ENCODE data around the gene AFF2.
A peak's percentile ranks its signal among the peaks of the same experiment; 100 is the strongest.

AFF2 gene

GRCh38 chrX:148537556-148538182, 37.3 kb downstream of the AFF2 start:
- no peak for DNase-seq

DNA sequence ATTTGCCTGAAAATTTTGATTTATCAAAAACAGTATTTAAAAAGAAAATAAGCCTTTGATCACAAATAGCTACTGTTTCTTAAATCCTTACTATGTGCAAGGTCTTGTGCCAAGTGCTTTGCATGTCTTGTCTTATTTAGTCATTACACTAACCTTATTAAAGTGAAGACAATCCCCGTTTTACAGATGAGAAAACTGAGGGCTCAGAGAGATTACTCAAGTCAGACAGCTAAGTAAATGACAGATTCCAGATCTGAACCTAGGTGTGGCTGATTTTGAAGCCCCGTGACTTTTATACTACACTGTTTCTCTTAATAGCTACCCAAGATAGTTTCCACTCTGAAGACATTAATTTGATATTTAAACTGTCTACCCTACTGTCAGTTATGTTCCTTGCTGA, 38.2 kb downstream of the AFF2 start:
- DNase-seq: no peak

DNA sequence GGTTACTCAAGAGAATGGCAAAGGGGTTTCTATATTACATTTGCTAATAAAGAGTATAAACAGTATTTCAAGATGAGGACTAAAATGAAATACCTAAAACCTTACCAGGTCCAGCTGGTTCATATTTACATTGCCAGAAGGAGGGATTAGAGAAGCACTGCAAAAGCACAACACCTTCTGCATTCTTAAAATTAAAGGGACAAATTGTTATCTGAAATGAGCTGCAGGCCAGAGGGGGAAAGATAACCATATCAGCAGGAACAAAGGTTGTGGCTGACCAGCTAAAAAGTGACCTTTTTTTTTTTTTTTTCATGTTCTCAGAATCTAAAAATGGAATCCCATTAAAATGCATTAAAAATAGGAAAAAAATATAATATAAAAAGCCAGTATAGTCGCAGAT, 39.7 kb downstream of the AFF2 start:
- DNase-seq: no peak

DNA sequence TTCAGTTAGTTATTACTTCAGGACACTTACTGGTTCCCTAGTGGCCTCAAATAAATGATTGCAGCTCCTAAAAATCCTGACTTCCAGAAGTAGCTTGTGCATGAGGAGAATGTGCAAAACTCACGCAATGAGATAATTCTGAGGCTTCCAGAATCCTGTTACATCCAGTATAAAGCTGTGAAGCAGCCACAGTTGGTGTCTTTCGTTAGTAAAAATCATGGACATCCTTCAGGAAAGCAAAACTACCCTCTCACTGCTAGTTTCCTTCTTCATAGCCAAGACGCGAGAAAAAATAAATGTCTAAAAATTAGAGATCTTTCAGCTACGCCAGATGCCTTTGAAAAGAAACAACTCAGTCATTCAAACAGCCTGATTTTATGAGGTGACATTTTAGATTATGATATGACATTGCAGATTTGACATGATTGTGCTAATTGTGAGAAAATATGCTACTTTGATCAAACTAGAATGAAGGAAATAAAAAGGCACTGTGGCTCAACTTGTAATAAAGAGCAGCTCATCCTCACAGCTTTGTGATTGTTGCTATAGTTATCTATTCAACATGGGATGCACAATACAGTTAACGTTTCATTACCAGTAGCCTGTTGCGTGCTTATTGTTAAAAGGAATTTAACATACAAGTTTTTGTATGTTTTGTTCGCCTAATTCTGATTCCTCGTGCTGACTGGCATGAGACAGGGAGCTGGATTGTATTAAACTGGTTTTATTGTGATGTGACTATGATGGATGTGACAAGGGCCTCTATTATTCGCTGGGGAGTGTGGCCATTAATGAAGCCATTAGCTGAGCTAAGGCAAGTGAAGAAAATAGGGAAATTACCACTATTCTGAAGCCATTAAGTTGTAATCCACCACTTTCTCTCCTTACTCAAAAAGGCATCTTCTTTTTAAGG, 40.5 kb downstream of the AFF2 start:
- DNase-seq: no peak

GRCh38 chrX:148541584-148541940, 41.1 kb downstream of the AFF2 start:
- DNase-seq: no peak

DNA sequence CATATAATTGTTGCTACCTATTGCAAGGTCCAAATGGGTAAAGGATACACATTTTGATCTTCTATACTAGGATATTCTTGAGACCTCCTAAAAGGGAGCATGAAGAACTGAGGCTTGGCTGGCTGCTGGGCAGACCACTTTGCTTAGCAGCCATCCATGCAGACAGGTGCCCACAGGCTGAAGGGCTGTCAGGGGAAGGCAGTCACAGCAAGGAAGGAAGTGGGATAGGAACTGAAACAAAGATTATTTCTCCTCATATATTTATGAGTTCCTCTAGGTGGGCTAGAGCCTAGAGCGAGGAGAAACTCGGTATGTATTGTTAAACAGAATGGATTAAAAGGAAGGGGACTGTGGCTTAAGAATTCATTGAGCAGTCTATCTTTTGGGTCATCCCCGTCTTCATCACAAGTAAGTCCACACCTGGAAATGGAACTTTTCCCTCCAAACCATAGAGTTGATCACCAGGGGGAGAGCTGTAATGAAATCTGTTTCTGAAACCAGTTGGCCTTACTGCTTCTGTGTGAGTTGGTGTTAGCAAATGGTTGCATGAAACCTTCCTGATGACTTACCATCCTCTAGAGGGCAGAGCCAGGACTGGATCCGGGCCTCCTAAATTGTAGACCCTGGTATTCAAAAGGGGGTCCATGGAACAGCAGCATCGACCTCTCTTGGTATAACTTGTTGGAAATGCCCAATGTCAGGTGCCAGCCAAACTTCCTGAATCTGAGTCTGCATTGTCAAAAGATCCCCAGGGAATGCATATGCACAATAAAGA, 42.3 kb downstream of the AFF2 start:
- DNase-seq: peak in 1 of 2 donors; percentile 3

- DNase-seq: no peak
Measured at GRCh38 chrX:148552775-148553174, 52.4 kb downstream of the AFF2 start.

DNA sequence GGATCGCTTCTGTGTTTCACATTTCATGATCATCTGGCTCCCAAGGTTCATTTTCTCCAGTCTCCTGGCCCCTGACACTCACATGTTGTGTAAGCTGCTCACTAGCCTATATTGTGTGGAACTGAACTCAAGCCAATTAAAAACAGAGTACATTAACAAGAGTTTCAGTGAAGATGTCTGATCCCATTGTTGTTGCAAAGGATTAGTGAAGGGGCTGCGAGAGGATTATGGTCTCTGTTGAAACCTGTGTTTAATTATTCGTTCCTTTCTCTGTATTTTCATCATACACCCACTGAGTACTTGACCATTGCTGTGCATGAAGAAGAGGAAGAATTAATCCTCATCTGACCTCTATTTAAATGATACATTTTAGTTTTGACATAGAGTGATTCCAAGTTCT, 54.7 kb downstream of the AFF2 start:
- no peak for DNase-seq

DNA sequence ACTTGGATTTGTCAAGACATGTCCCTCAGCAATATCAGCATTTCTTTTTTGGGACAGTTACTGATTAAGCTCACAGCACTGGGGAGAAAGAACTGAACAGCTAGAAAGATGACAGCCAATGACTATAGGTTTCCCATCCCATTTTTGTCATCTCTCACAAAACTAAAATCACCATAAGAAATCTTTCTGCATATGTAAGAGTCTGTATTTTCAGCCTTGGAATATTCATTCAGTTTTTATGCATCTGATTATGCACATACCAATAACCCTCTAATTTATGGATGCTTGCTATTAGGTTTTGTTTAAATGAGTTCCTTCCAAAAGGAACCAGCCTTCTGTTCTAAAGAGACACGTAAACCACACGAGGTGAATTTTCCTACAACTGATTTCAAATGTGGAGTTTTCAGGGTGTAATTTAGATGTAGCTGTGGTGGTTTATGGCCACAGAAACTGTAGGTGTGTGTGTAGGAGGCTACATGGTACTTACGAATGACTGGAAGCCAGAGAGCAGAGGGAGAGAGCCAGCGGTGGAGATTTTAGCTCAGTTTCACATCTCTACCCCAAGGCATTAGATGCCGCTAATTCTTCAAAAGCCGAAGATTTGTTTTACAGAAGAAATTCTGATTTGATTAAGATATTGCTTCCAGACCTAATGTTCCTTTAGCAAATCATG, 55.3 kb downstream of the AFF2 start:
- DNase-seq: no peak

DNA sequence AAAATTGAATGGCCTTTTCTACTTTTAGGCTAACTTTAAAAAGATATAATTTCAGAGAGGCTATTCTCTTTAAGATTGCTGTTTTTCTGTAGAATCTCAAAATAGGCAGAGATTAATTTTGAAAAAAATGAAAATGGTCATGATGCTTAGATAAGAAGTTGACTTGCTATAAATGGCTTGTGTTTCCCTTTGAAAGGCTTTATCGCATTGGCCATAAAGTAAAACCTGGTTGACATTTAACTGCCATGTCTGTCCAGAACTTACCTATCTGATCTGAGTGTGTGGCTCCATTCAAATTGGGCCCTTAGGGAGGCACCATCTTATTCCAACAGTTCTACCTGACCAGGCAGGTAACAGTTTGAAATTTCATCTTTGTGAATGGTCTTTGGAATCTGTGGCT, 56.1 kb downstream of the AFF2 start:
- DNase-seq: no peak

GRCh38 chrX:148562846-148563245, 62.4 kb downstream of the AFF2 start:
- no peak for DNase-seq

- no peak for DNase-seq
Measured at GRCh38 chrX:148567229-148567628, 66.8 kb downstream of the AFF2 start.

DNA sequence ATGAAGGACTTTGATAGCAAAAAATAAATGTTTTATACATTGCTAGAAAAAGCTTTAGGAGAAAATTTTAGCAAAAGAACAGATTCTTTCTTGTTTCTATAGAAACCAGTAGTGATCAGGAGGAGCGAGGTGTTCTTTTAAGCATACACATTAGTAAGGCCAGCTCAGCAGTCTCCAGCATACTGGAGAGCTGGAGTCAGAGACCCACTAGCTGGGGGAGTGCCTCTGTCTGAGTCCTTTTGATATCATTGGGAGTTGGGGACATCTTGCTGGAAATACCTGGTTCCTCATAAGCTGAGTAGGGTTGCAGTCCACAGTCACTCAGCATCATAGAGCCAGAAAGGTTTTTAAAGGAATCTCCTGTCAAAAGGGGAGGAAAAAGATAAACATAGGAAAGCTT, 67.4 kb downstream of the AFF2 start:
- no peak for DNase-seq

DNA sequence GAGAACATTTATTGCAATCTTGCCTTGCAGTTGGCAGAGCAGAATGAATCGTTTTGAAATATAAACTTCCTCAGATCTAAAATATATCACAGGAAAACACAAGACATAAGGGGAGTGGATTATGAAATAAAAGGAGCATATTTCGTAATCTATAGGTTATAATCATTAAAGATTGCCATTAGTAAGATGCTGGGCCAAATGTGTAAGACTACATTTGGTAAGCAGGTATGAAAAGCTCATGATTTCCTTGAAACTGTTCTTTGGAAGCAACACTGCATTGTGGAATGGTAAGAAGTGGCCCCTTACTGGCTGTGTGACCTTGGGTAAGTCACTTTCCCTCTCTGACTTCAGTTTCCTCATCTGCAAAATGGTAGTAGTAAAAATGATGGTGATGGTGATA, 68.3 kb downstream of the AFF2 start:
- DNase-seq: no peak

GRCh38 chrX:148572337-148572736, 71.9 kb downstream of the AFF2 start:
- no peak for DNase-seq

DNA sequence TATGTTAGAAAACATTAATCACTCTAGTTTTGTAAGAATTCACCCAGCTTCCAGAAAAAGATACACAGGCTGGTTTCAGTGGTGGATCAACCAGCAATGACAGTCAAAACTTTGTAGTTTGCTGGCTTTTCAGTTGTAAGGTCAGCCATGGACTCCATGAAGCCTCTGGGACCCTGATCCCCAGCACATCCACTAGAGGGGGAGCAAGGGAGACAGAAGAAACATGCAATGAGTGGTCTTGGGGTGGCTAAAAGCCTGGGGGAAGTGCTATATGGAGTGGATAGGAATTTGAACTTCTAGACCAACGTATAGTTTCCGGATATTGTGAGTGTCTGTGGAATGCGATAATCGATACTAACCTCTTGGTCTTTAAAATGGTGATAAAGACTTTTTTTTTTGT, 72.7 kb downstream of the AFF2 start:
- DNase-seq: no peak

DNA sequence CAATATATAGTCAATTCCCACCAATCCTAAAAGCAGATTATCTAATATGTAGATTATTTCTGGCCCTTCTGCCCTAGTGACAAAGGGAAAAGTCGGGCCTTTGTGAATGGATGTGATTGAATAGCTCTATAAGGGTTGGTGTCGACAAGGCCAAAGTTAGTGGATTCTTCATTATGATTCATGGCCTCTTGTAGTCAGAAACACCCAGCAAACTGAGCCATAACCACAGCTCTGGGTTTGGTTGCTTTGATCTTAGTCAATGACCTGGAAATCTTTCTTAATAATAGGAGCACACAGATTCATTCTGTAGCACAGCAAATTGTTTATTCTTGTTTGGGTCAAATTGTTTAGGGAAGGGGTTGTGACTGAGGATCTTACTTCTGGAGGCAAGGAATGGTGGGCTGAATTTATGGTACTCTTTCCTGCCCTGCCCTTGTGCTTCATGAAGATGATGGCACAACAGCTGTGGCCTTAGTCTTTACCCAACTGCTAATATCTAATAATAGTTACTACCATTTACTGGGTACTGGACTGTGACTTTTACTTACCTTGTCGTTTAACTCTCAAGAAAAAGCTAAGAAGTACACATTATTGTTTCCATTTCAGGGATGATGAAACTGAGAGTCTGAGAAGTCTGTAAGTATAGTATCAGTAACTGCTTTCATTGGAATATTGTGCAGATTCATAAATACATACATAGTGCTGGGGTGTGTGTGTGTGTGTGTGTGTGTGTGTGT, 74.0 kb downstream of the AFF2 start:
- DNase-seq: no peak

DNA sequence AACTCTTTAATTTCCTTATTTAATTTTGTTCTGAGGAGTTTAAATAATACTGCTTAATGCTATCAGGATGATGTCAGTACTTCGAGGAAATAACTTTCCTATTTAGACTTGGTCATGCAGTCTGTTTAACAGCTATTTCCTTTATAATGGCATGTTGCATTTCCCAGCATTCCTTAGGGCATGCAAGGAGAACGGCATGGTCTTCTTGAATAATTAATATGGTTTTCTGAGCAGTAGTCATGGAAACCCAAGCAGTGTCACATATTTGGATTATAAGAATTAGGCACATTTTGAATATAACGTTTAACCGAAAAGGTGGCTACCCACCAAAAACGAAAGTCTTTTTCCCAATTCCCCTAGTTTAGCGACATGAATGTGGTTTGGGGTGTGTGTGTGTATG, 76.0 kb downstream of the AFF2 start:
- no peak for DNase-seq

DNA sequence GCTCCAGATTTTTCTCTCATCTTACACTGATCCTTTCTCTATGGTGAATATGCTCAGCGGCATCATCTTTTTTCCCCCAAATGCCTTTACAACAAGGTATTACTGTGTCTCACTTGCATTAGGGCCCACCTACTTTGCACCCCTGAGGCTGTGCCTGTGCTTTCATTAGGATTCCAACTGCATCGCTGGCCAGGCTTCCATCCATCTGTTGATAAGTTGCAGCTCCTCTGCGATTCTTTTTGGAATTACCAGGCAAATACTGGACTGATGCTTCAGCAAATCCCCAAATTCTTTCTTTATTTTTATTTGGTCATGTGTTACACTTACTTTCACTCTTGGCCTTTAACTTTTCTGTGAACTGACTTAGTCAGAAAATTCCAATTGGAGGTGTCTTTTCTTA, 77.3 kb downstream of the AFF2 start:
- DNase-seq: no peak

- DNase-seq: no peak
Measured at GRCh38 chrX:148580016-148580415, 79.6 kb downstream of the AFF2 start.

GRCh38 chrX:148582353-148582752, 81.9 kb downstream of the AFF2 start:
- DNase-seq: no peak

DNA sequence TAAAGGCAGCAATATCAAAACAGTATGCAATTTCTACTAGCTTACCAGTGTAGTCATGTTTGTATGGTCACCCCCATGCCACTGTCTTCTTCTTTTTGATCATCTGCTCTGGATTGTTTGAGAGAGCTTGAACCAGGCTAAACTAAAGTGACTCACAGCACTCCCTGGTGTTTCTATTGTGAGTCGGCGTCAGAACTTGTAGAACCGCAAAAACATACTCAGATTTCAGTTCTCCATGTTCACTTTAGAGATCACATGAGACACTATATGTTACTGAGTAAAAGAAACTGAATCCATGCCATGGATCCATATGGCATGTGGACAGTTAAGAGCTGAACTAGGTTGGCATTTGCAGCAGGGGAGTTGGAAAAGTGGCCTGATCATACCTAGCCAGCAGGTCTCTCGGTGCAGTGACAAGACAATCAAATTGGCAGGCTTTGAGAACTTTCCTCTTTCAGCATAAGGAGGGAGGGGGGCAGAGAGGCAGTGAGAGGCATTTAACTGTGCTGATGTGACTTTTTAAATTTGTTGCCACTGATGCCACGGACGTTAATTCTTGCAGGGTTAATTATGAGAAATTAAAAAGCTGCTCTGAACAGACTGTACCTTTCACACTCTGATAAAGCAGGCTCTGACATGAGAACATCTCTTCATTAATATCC, 88.4 kb downstream of the AFF2 start:
- DNase-seq: no peak
